ENCODE data around the gene PDK1.

The PDK1 gene

DNA sequence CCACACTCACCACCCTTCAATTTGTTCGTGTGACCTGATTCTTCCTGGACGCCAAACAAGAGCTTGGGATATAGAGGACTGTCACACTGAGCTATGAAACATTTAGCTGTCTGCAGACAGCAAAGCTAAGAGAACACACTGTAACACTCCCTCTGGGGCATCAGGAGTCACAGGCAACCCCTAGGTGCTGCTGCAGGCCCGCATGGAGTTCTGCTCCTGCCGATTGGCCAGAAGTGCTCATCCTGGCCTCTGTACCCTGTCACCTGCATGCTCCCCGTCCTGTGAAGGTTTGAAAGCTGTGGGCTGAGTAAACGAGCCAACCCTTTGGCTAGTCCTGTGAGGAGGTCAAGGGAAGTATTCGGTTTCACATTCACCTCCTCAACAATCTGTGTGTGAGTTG is 73.7 kb downstream of the PDK1 start:
- Histone ChIP-seq H3K4me3 (ENCODE audit: low read depth, low read length) (no peak overlapping the region), H4K8ac (ENCODE audit: low read depth, low read length) (no peak overlapping the region), H2BK120ac (ENCODE audit: insufficient read depth, low read length, poor library complexity) (no peak overlapping the region), H3K27me3 (ENCODE audit: insufficient read depth, low read length) (no peaks in the 10 kb centered on the region), H3K27ac (ENCODE audit: low read depth, low read length) (no peak overlapping the region), H4K12ac (ENCODE audit: low read depth, low read length) (no peak overlapping the region), H2AFZ (ENCODE audit: insufficient read depth, low read length, poor library complexity) (no peak overlapping the region), H2BK5ac (ENCODE audit: low read depth, low read length, poor library complexity) (no peak overlapping the region), H3K4ac (ENCODE audit: low read depth, low read length) (no peak overlapping the region), H3K36me3 (ENCODE audit: control insufficient read depth in 1 of 2, insufficient read depth in 2 of 2, low read length in 2 of 2) (no peaks in the 10 kb centered on the region), H3K4me2 (ENCODE audit: low read length) (no peak overlapping the region), H3K79me2 (ENCODE audit: control insufficient read depth, insufficient read depth, low read length, poor library complexity) (no peaks in the 10 kb centered on the region), H2BK12ac (ENCODE audit: low read length) (no peak overlapping the region), H3K14ac (ENCODE audit: low read length) (no peak overlapping the region), H3K23ac (ENCODE audit: low read length) (no peak overlapping the region), H3K4me1 (ENCODE audit: control insufficient read depth in 1 of 2, insufficient read depth in 2 of 2, low read length in 2 of 2) (no peaks in the 10 kb centered on the region), H3K18ac (ENCODE audit: low read length) (no peak overlapping the region), H3K9ac (ENCODE audit: low read length) (no peak overlapping the region), H2AK5ac (ENCODE audit: low read length) (no peak overlapping the region), H3K79me1 (ENCODE audit: low read length) (no peaks in the 10 kb centered on the region), H3K9me3 (ENCODE audit: insufficient read depth, low read depth, low read length) (no peaks in the 10 kb centered on the region), H4K91ac (ENCODE audit: low read depth, low read length) (no peak overlapping the region)
- no peak for DNase-seq
- no CpG with 5 or more reads among the region's 7 CpGs for WGBS (ENCODE audit: extremely low coverage, insufficient coverage, insufficient read length)

DNA sequence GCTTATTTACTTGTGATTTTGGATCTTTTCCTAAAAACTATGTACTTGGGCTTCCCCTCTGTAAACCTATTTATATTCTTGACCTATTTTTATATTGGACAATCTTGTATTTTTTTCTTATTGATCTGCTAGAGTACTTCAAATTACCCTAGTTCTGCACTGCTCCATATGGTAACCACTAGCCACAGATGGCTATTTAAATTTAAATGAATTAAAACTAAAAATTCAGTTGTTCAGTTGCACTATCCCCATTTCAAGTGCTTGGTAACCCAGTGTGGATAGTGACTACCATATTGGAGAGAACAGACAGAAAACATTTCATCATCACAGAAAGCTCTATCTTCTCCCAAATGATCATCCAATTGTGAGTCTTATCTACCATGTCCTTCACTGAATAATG is 74.3 kb downstream of the PDK1 start:
- no peak overlapping the region for H3K14ac ChIP-seq (ENCODE audit: low read length)
- H3K27me3 ChIP-seq (ENCODE audit: insufficient read depth, low read length): no peaks in the 10 kb centered on the region
- H3K27ac ChIP-seq (ENCODE audit: low read depth, low read length): no peak overlapping the region
- no peak overlapping the region for H4K91ac ChIP-seq (ENCODE audit: low read depth, low read length)
- DNase-seq: no peak
- H2BK5ac ChIP-seq (ENCODE audit: low read depth, low read length, poor library complexity): no peak overlapping the region
- no peak overlapping the region for H3K18ac ChIP-seq (ENCODE audit: low read length)
- H2AK5ac ChIP-seq (ENCODE audit: low read length): no peak overlapping the region
- H3K23ac ChIP-seq (ENCODE audit: low read length): no peak overlapping the region
- no peak overlapping the region for H2BK120ac ChIP-seq (ENCODE audit: insufficient read depth, low read length, poor library complexity)
- H3K79me1 ChIP-seq (ENCODE audit: low read length): no peaks in the 10 kb centered on the region
- H2AFZ ChIP-seq (ENCODE audit: insufficient read depth, low read length, poor library complexity): no peak overlapping the region
- H3K36me3 ChIP-seq (ENCODE audit: control insufficient read depth in 1 of 2, insufficient read depth in 2 of 2, low read length in 2 of 2): no peaks in the 10 kb centered on the region
- no peak overlapping the region for H2BK12ac ChIP-seq (ENCODE audit: low read length)
- H3K9me3 ChIP-seq (ENCODE audit: insufficient read depth, low read depth, low read length): no peaks in the 10 kb centered on the region
- H4K12ac ChIP-seq (ENCODE audit: low read depth, low read length): no peak overlapping the region
- H3K79me2 ChIP-seq (ENCODE audit: control insufficient read depth, insufficient read depth, low read length, poor library complexity): no peaks in the 10 kb centered on the region
- H3K4me3 ChIP-seq (ENCODE audit: low read depth, low read length): no peak overlapping the region
- H4K8ac ChIP-seq (ENCODE audit: low read depth, low read length): no peak overlapping the region
- H3K4me2 ChIP-seq (ENCODE audit: low read length): no peak overlapping the region
- H3K4me1 ChIP-seq (ENCODE audit: control insufficient read depth in 1 of 2, insufficient read depth in 2 of 2, low read length in 2 of 2): no peaks in the 10 kb centered on the region
- H3K4ac ChIP-seq (ENCODE audit: low read depth, low read length): no peak overlapping the region
- H3K9ac ChIP-seq (ENCODE audit: low read length): no peak overlapping the region

DNA sequence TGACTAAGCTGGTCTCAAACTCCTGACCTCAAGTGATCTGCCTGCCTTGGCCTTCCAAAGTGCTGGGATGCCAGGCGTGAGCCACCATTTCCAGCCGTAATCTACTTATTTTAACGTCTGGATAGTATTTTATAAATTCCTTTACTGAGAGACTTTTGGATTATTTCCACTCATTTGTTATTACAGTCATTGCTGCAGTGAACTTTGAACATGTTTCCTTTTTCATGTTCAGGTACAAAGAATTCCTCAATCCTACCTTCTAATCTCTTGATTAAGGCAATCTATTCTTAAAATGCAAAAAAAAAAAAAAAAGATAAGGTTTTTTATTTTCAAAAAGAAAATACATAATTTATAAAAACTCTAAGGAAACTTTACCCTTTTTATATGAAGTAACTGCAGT is 78.6 kb downstream of the PDK1 start:
- no peaks in the 10 kb centered on the region for H3K9me3 ChIP-seq (ENCODE audit: insufficient read depth, low read depth, low read length)

DNA sequence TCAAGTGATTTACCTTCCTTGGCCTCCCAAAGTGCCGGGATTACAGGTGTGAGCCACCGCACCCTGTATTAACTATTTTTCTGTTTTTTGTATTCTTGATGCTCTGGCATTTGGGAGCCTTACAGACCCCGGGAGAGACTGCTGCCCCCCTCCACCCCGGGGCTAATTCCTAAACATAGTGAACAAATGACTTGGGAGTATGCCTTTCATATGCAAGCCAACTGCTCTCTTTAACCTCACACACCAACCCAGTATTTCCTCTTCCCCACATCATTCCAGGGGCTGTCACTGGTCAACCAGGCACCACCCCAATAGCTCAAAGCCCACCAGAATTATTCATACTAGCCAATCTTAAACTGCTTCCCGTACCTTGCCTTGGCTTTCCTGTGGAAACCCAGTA is 79.7 kb downstream of the PDK1 start:
- no CpG with 5 or more reads among the region's 5 CpGs for WGBS (ENCODE audit: extremely low coverage, insufficient coverage, insufficient read length)
- no peak overlapping the region for H2BK5ac ChIP-seq (ENCODE audit: low read depth, low read length, poor library complexity)
- H3K79me1 ChIP-seq (ENCODE audit: low read length): peaks cover 2% of the 10 kb centered on the region
- no peak overlapping the region for H3K4me2 ChIP-seq (ENCODE audit: low read length)
- H4K91ac ChIP-seq (ENCODE audit: low read depth, low read length): no peak overlapping the region
- no peaks in the 10 kb centered on the region for H3K27me3 ChIP-seq (ENCODE audit: insufficient read depth, low read length)
- H3K14ac ChIP-seq (ENCODE audit: low read length): no peak overlapping the region
- no peaks in the 10 kb centered on the region for H3K36me3 ChIP-seq (ENCODE audit: control insufficient read depth in 1 of 2, insufficient read depth in 2 of 2, low read length in 2 of 2)
- no peak overlapping the region for H3K9ac ChIP-seq (ENCODE audit: low read length)
- no peak overlapping the region for H4K12ac ChIP-seq (ENCODE audit: low read depth, low read length)
- no peak overlapping the region for H2BK120ac ChIP-seq (ENCODE audit: insufficient read depth, low read length, poor library complexity)
- no peak for DNase-seq
- H3K9me3 ChIP-seq (ENCODE audit: insufficient read depth, low read depth, low read length): no peaks in the 10 kb centered on the region
- H2AFZ ChIP-seq (ENCODE audit: insufficient read depth, low read length, poor library complexity): no peak overlapping the region
- H3K18ac ChIP-seq (ENCODE audit: low read length): no peak overlapping the region
- no peak overlapping the region for H2AK5ac ChIP-seq (ENCODE audit: low read length)
- no peak overlapping the region for H3K4me3 ChIP-seq (ENCODE audit: low read depth, low read length)
- H3K79me2 ChIP-seq (ENCODE audit: control insufficient read depth, insufficient read depth, low read length, poor library complexity): no peaks in the 10 kb centered on the region
- H3K4ac ChIP-seq (ENCODE audit: low read depth, low read length): no peak overlapping the region
- no peak overlapping the region for H4K8ac ChIP-seq (ENCODE audit: low read depth, low read length)
- no peak overlapping the region for H3K23ac ChIP-seq (ENCODE audit: low read length)
- no peak overlapping the region for H3K27ac ChIP-seq (ENCODE audit: low read depth, low read length)
- no peak overlapping the region for H2BK12ac ChIP-seq (ENCODE audit: low read length)
- H3K4me1 ChIP-seq (ENCODE audit: control insufficient read depth in 1 of 2, insufficient read depth in 2 of 2, low read length in 2 of 2): peaks cover 0 to 1% of the 10 kb centered on the region in 2 experiments

More for the DNA sequence above, 78.6 kb downstream of the PDK1 start:
- no peak overlapping the region for H3K4me2 ChIP-seq (ENCODE audit: low read length)
- H3K79me2 ChIP-seq (ENCODE audit: control insufficient read depth, insufficient read depth, low read length, poor library complexity): no peaks in the 10 kb centered on the region
- no peak overlapping the region for H4K91ac ChIP-seq (ENCODE audit: low read depth, low read length)
- H2BK5ac ChIP-seq (ENCODE audit: low read depth, low read length, poor library complexity): no peak overlapping the region
- no peak overlapping the region for H2AK5ac ChIP-seq (ENCODE audit: low read length)
- H3K4me3 ChIP-seq (ENCODE audit: low read depth, low read length): no peak overlapping the region
- no peaks in the 10 kb centered on the region for H3K27me3 ChIP-seq (ENCODE audit: insufficient read depth, low read length)
- no peak overlapping the region for H2BK120ac ChIP-seq (ENCODE audit: insufficient read depth, low read length, poor library complexity)
- H3K36me3 ChIP-seq (ENCODE audit: control insufficient read depth in 1 of 2, insufficient read depth in 2 of 2, low read length in 2 of 2): no peaks in the 10 kb centered on the region
- H4K8ac ChIP-seq (ENCODE audit: low read depth, low read length): no peak overlapping the region
- H3K9ac ChIP-seq (ENCODE audit: low read length): no peak overlapping the region
- no peak overlapping the region for H3K18ac ChIP-seq (ENCODE audit: low read length)
- H3K4ac ChIP-seq (ENCODE audit: low read depth, low read length): no peak overlapping the region
- peaks cover 2% of the 10 kb centered on the region for H3K79me1 ChIP-seq (ENCODE audit: low read length)
- no peak overlapping the region for H2BK12ac ChIP-seq (ENCODE audit: low read length)
- H2AFZ ChIP-seq (ENCODE audit: insufficient read depth, low read length, poor library complexity): no peak overlapping the region
- no CpG with 5 or more reads among the region's 3 CpGs for whole genome bisulfite sequencing (ENCODE audit: extremely low coverage, insufficient coverage, insufficient read length)
- H3K27ac ChIP-seq (ENCODE audit: low read depth, low read length): no peak overlapping the region
- no peak overlapping the region for H3K14ac ChIP-seq (ENCODE audit: low read length)
- DNase-seq: no peak
- H4K12ac ChIP-seq (ENCODE audit: low read depth, low read length): no peak overlapping the region
- H3K4me1 ChIP-seq (ENCODE audit: control insufficient read depth in 1 of 2, insufficient read depth in 2 of 2, low read length in 2 of 2): no peaks in the 10 kb centered on the region
- no peak overlapping the region for H3K23ac ChIP-seq (ENCODE audit: low read length)

All from trophoblast cell (in vitro differentiated cells and primary cell).